Liver (tissue), 3 donors: Measurements from ENCODE around the gene CDH26.

Source experiments
- CTCF ChIP-seq: fragments of 150-350 bp; IDR thresholded peaks from 2 replicates; pipeline ENCODE4 v1.5.1; 2017; ENCODE audit warnings: improper control_type of control experiment, low read depth, low read length; ENCODE audit not compliant: missing input control
- GABPA ChIP-seq, 2 donors: IDR thresholded peaks in 1 of 2; conservative IDR thresholded peaks in 1 of 2; 2 replicates each; pipeline ENCODE4 v1.6.1; 2016; ENCODE audit warnings: antibody characterized with exemption in 2 of 2, mild to moderate bottlenecking in 1 of 2, moderate library complexity in 1 of 2
- JUND ChIP-seq, 2 donors: IDR thresholded peaks; 2 replicates each; pipeline ENCODE4 v1.6.1; 2016; ENCODE audit warnings: antibody characterized with exemption in 2 of 2
- MAX ChIP-seq: IDR thresholded peaks from 2 replicates; pipeline ENCODE4 v1.6.1; 2016; ENCODE audit warnings: antibody characterized with exemption
- RAD21 ChIP-seq, 2 donors: IDR thresholded peaks; 2 replicates each; pipeline ENCODE4 v1.6.1; 2016; ENCODE audit warnings: antibody characterized with exemption in 2 of 2, mild to moderate bottlenecking in 2 of 2
- TAF1 ChIP-seq: conservative IDR thresholded peaks from 2 replicates; pipeline ENCODE4 v1.6.1; 2016; ENCODE audit warnings: antibody characterized with exemption, mild to moderate bottlenecking
- TF ChIP-seq, protein P1 (sequence below): IDR thresholded peaks from 2 replicates; pipeline ENCODE4 v1.6.1; 2016; ENCODE audit warnings: antibody characterized with exemption, mild to moderate bottlenecking
- donor health status: healthy.
- donor health status: healthy.

DNA sequence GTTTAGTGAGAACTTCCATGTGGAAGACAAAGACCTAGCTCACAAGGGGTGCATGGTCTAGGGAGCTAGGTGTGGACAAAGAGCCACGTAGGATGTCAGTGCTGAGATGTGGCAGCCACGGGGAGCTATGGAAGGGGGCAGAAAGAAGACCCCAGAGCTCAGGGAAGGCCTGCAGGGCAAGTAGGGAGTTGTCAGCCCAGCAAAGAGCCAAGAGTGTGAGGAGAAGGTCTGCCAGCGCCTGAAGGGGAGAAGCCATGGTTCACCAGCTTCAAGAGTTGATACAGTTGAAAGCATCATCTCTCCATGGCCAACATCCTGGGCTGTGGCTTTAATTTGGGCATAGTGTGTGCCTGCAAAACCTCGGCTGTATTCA, 95.6 kb downstream of the CDH26 start:
- no peak for TF ChIP-seq CTCF
- TF ChIP-seq RAD21 (IDR thresholded peaks at IDR 0.05): no peak
- TF ChIP-seq, protein P1, sequence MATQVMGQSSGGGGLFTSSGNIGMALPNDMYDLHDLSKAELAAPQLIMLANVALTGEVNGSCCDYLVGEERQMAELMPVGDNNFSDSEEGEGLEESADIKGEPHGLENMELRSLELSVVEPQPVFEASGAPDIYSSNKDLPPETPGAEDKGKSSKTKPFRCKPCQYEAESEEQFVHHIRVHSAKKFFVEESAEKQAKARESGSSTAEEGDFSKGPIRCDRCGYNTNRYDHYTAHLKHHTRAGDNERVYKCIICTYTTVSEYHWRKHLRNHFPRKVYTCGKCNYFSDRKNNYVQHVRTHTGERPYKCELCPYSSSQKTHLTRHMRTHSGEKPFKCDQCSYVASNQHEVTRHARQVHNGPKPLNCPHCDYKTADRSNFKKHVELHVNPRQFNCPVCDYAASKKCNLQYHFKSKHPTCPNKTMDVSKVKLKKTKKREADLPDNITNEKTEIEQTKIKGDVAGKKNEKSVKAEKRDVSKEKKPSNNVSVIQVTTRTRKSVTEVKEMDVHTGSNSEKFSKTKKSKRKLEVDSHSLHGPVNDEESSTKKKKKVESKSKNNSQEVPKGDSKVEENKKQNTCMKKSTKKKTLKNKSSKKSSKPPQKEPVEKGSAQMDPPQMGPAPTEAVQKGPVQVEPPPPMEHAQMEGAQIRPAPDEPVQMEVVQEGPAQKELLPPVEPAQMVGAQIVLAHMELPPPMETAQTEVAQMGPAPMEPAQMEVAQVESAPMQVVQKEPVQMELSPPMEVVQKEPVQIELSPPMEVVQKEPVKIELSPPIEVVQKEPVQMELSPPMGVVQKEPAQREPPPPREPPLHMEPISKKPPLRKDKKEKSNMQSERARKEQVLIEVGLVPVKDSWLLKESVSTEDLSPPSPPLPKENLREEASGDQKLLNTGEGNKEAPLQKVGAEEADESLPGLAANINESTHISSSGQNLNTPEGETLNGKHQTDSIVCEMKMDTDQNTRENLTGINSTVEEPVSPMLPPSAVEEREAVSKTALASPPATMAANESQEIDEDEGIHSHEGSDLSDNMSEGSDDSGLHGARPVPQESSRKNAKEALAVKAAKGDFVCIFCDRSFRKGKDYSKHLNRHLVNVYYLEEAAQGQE: no peak
- TF ChIP-seq GABPA (IDR thresholded peaks at IDR 0.05 in 1 of 2, conservative IDR thresholded peaks at IDR 0.05 in 1 of 2): no peak
- no peak for TF ChIP-seq JUND (IDR thresholded peaks at IDR 0.05)
- TF ChIP-seq MAX: no peak
- no peak for TF ChIP-seq TAF1
